Measurements from ENCODE around the gene DCAF7.

DCAF7 gene

GRCh38 chr17:63555500-63556156 lies 5.4 kb downstream of the DCAF7 start:
- Histone ChIP-seq H2AFZ (no peak overlapping the region), H3K9me3 (ENCODE audit: control insufficient read depth, low read length) (no peaks in the 10 kb centered on the region), H3K9ac (no peak overlapping the region), H3K4me1 (peaks cover 7% of the 10 kb centered on the region), H3K4me2 (ENCODE audit: low read length) (no peak overlapping the region), H3K79me2 (peaks cover 80% of the 10 kb centered on the region), H3K4me3 (ENCODE audit: low read depth, low read length) (no peak overlapping the region), H3K27me3 (ENCODE audit: control insufficient read depth, insufficient read depth, low read length) (no peaks in the 10 kb centered on the region), H3K27ac (no peak overlapping the region), H3K36me3 (ENCODE audit: control insufficient read depth, insufficient read depth, low read length) (no peaks in the 10 kb centered on the region)
- TF ChIP-seq CTCF (IDR thresholded peaks at IDR 0.05) = no peak

GRCh38 chr17:63557416-63557815 lies 7.1 kb downstream of the DCAF7 start:
- no peak for TF ChIP-seq CTCF (IDR thresholded peaks at IDR 0.05)
- Histone ChIP-seq H3K9ac (no peak overlapping the region), H3K27me3 (ENCODE audit: control insufficient read depth, insufficient read depth, low read length) (no peaks in the 10 kb centered on the region), H3K36me3 (ENCODE audit: control insufficient read depth, insufficient read depth, low read length) (no peaks in the 10 kb centered on the region), H3K27ac (no peak overlapping the region), H3K4me1 (peaks cover 7% of the 10 kb centered on the region), H3K9me3 (ENCODE audit: control insufficient read depth, low read length) (no peaks in the 10 kb centered on the region), H3K4me2 (ENCODE audit: low read length) (no peak overlapping the region), H2AFZ (no peak overlapping the region), H3K4me3 (ENCODE audit: low read depth, low read length) (no peak overlapping the region), H3K79me2 (peaks cover 78% of the 10 kb centered on the region)

- no peaks in the 10 kb centered on the region for H3K27me3 ChIP-seq (ENCODE audit: control insufficient read depth, insufficient read depth, low read length)
- H3K4me1 ChIP-seq = peaks cover 7% of the 10 kb centered on the region
- H2AFZ ChIP-seq = no peak overlapping the region
- no peak for TF ChIP-seq CTCF (IDR thresholded peaks at IDR 0.05)
- no peak overlapping the region for H3K9ac ChIP-seq
- H3K4me2 ChIP-seq (ENCODE audit: low read length) = no peak overlapping the region
- H3K27ac ChIP-seq = no peak overlapping the region
- no peak overlapping the region for H3K4me3 ChIP-seq (ENCODE audit: low read depth, low read length)
- peaks cover 75% of the 10 kb centered on the region for H3K79me2 ChIP-seq
- no peaks in the 10 kb centered on the region for H3K9me3 ChIP-seq (ENCODE audit: control insufficient read depth, low read length)
- no peaks in the 10 kb centered on the region for H3K36me3 ChIP-seq (ENCODE audit: control insufficient read depth, insufficient read depth, low read length)
Observed at GRCh38 chr17:63558441-63558840, 8.2 kb downstream of the DCAF7 start.

GRCh38 chr17:63561819-63562218 lies 11.5 kb downstream of the DCAF7 start:
- Histone ChIP-seq H3K27ac (no peak overlapping the region), H3K27me3 (ENCODE audit: control insufficient read depth, insufficient read depth, low read length) (no peaks in the 10 kb centered on the region), H3K4me3 (ENCODE audit: low read depth, low read length) (no peak overlapping the region), H3K9ac (no peak overlapping the region), H3K4me1 (peaks cover 3% of the 10 kb centered on the region), H3K36me3 (ENCODE audit: control insufficient read depth, insufficient read depth, low read length) (no peaks in the 10 kb centered on the region), H2AFZ (no peak overlapping the region), H3K79me2 (peaks cover 67% of the 10 kb centered on the region), H3K4me2 (ENCODE audit: low read length) (no peak overlapping the region), H3K9me3 (ENCODE audit: control insufficient read depth, low read length) (no peaks in the 10 kb centered on the region)
- no peak for TF ChIP-seq CTCF (IDR thresholded peaks at IDR 0.05)

GRCh38 chr17:63563339-63563738 lies 13.1 kb downstream of the DCAF7 start:
- Histone ChIP-seq H3K79me2 (peaks cover 56% of the 10 kb centered on the region), H3K4me2 (ENCODE audit: low read length) (no peak overlapping the region), H3K27me3 (ENCODE audit: control insufficient read depth, insufficient read depth, low read length) (no peaks in the 10 kb centered on the region), H3K36me3 (ENCODE audit: control insufficient read depth, insufficient read depth, low read length) (no peaks in the 10 kb centered on the region), H3K4me1 (no peaks in the 10 kb centered on the region), H3K9ac (no peak overlapping the region), H3K4me3 (ENCODE audit: low read depth, low read length) (no peak overlapping the region), H3K9me3 (ENCODE audit: control insufficient read depth, low read length) (no peaks in the 10 kb centered on the region), H2AFZ (no peak overlapping the region), H3K27ac (no peak overlapping the region)
- TF ChIP-seq CTCF (IDR thresholded peaks at IDR 0.05) = no peak
